Activated naive CD4-positive, alpha-beta T cell treated with anti-CD3 and anti-CD28 coated beads, Interleukin-2, amount 10 ng/mL, durations not matched to agents 7 days and 5 days (primary cell): ENCODE results near the gene CLDN9.

Experiments
- CTCF ChIA-PET: fragments of 350-600 bp; sonication (Branson Sonifier 250); formaldehyde crosslinking; loops from one replicate; lab custom pipeline; 2021; ENCODE audit warnings: antibody characterized with exemption; lab: Charles Lee
- DNase-seq: peaks from one replicate; pipeline ENCODE4 v3.0.0-alpha.2; 2020
- H3K27ac Mint-ChIP-seq: one replicate; pipeline ENCODE4 v1.8.0; 2021; ENCODE audit warnings: mild to moderate bottlenecking, moderate library complexity, mixed read lengths
- H3K27me3 Mint-ChIP-seq: one replicate; pipeline ENCODE4 v1.8.0; 2021; ENCODE audit warnings: mild to moderate bottlenecking, mixed read lengths
- H3K36me3 Mint-ChIP-seq: one replicate; pipeline ENCODE4 v1.8.0; 2021; ENCODE audit warnings: mixed read lengths
- H3K4me1 Mint-ChIP-seq: one replicate; pipeline ENCODE4 v1.8.0; 2021; ENCODE audit warnings: mixed read lengths
- H3K4me3 Mint-ChIP-seq: one replicate; pipeline ENCODE4 v1.8.0; 2021; ENCODE audit warnings: mild to moderate bottlenecking, moderate library complexity, mixed read lengths
- H3K9me3 Mint-ChIP-seq: one replicate; pipeline ENCODE4 v1.8.0; 2021; ENCODE audit warnings: mixed read lengths

Gene CLDN9

DNA sequence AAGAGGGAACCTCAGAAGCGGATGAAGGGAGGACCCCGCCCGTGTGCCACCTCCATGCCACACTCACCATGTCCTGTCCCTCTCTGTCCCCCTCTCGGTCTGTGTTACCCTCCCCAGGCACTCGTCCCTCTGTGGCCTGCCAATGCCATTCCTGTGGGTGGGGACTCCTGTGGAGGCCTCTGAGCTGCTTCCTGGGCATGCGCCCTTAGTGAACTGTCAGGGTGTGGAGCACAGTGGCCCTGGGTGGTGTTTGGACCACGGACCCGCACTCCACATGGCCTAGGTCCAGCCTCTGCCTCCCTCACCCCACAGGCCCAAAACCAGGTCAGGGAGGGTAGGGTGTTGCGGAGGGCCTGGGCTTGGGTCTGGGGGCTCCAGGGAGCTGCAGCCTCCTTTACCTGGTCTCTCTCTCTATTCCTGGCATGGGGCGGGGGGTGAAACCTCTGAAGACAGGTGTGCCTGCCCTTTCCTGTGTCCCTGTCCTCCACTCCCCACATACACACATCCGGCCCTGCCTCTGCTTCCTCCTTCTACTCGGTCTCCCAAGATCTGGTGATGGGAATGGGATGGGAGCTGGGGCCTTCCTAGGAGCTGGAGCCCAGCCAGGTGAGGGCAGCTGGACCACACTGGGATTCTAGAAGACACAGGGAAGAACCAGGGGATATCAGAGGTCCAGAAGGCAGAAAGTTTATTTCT, 21.0 kb upstream of the CLDN9 start:
- CTCF ChIA-PET = interaction anchor here (1.2 kb wide), 1 partner anchor 36 kb away, joined by 3 read pairs; no protein-coding TSS in a partner anchor
- Mint-ChIP-seq H3K27me3 (peaks cover 69% of the 10 kb centered on the region), H3K9me3 (no peaks in the 10 kb centered on the region), H3K27ac (no peak overlapping the region), H3K36me3 (no peaks in the 10 kb centered on the region), H3K4me1 (no peaks in the 10 kb centered on the region), H3K4me3 (no peak overlapping the region)
- no peak for DNase-seq

DNA sequence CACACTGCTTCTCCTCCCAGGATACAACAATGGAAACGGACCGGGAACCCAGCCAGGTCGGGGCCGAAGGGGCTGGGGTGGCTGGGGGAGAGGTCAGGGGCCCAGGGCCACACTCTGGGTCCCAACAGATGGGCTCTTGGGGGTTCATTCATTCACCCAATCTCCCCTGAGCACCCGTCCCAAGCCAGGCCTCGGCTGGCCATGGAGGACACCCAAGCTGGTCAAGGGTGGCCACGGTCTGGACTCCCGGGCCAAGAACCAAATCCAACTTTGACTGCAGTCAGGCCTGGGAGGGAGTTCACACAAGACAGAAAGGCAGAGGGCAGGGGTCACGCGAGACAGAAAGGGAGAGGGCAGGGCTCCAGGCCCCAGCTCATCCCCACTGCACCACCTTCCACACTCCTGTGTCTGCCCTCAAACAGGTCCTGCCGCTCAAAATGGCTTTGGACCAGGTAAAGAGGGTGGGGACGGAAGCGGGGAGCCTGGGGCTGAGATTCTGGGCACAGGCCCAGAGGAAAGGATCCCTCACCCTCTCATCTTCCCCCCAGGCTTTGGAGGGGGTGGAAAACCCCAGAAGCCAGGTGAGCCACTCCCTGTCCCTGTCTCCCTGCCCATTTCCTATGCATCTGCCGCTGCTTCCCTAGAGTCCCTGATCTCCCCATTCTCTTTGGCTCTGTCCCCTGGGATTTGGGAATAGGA, 20.2 kb upstream of the CLDN9 start:
- Mint-ChIP-seq H3K27me3 (peaks cover 73% of the 10 kb centered on the region), H3K4me1 (no peaks in the 10 kb centered on the region), H3K36me3 (no peaks in the 10 kb centered on the region), H3K27ac (no peak overlapping the region), H3K9me3 (no peaks in the 10 kb centered on the region), H3K4me3 (no peak overlapping the region)
- DNase-seq = no peak
- CTCF ChIA-PET = interaction anchor here (1.2 kb wide), 1 partner anchor 35 kb away, joined by 3 read pairs; no protein-coding TSS in a partner anchor

DNA sequence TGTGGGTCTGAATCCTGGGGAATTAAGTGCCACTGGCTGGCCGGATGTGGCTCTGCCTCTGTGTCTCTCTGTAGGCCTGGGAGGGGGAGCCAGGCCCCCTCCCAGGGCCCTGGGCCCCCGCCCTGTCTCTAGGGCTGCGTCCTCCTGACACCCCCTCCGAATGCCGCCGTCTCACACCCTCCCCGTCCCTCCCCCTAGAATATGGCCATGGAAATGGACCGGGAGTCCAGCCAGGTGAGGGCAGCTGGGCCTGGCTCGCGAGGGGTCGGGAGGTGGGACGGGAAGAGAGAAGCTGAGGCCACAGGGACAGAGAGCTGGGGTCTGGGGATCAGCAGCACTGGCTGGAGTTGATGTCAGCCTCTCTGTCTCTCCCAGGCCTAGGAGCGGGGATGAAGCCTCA, 16.4 kb upstream of the CLDN9 start:
- H3K27ac Mint-ChIP-seq = no peak overlapping the region
- peaks cover 72% of the 10 kb centered on the region for H3K27me3 Mint-ChIP-seq
- no peaks in the 10 kb centered on the region for H3K9me3 Mint-ChIP-seq
- CTCF ChIA-PET = interaction anchor here (17.3 kb wide), 1 partner anchor 31 kb away, joined by 300 read pairs; the partner anchor contains the start of genes CLDN6, HCFC1R1, THOC6 and TNFRSF12A
- no peak for DNase-seq
- H3K4me3 Mint-ChIP-seq = no peak overlapping the region
- no peaks in the 10 kb centered on the region for H3K4me1 Mint-ChIP-seq
- no peaks in the 10 kb centered on the region for H3K36me3 Mint-ChIP-seq

DNA sequence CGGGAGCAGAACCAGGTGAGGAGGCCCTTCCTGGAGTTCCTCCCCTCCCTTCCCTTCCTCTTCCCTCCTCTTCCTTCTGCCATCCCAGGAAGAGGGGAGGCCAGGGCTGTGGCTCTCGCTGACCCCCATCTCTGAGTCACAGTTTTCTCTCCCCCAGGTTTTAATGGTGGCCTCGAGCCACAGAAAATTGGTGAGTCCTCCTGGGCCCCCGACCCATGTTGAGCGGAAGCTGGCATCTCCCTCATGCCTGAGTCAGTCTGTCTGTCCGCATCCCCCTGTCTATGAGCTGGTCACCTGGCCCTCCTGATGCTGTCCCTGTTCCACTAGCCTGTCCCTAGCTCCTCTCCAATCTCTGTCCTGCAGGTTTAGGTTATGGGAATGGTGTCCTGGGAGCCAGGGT, 12.8 kb upstream of the CLDN9 start:
- CTCF ChIA-PET = interaction anchor here (17.3 kb wide), 1 partner anchor 27 kb away, joined by 300 read pairs; the partner anchor contains the start of genes CLDN6, HCFC1R1, THOC6 and TNFRSF12A
- Mint-ChIP-seq H3K4me1 (peaks cover 5% of the 10 kb centered on the region), H3K27ac (no peak overlapping the region), H3K36me3 (no peaks in the 10 kb centered on the region), H3K4me3 (no peak overlapping the region), H3K27me3 (peaks cover 66% of the 10 kb centered on the region), H3K9me3 (no peaks in the 10 kb centered on the region)
- no peak for DNase-seq

DNA sequence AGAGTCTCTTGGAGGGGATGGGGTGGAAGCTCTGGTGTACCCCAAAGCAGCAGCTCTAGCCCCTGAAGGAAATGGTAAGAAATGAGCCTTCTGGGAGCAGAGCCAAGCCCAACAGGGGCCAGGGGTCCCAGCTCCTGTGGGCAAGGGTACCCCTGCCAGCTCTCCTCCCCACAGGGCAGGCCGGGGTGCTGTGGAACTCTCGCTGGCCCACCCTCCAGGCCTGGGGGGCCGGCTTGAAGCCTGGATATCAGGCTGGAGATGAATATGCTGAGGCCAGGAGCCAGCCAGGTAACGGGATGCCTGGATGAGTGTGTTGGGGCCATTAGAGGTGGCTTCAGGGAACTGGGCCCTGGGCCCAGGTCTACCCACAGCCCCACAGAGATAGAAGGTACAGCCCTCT, 12.2 kb upstream of the CLDN9 start:
- DNase-seq = no peak
- H3K4me1 Mint-ChIP-seq = peaks cover 6% of the 10 kb centered on the region
- no peaks in the 10 kb centered on the region for H3K9me3 Mint-ChIP-seq
- CTCF ChIA-PET = interaction anchor here (0.6 to 17.3 kb wide), 2 partner anchors 26 to 36 kb away, joined by 3 to 300 read pairs; partner anchors contain the start of genes CLDN6, HCFC1R1, THOC6 and TNFRSF12A
- H3K27ac Mint-ChIP-seq = no peak overlapping the region
- H3K27me3 Mint-ChIP-seq = peaks cover 69% of the 10 kb centered on the region
- no peaks in the 10 kb centered on the region for H3K36me3 Mint-ChIP-seq
- no peak overlapping the region for H3K4me3 Mint-ChIP-seq

DNA sequence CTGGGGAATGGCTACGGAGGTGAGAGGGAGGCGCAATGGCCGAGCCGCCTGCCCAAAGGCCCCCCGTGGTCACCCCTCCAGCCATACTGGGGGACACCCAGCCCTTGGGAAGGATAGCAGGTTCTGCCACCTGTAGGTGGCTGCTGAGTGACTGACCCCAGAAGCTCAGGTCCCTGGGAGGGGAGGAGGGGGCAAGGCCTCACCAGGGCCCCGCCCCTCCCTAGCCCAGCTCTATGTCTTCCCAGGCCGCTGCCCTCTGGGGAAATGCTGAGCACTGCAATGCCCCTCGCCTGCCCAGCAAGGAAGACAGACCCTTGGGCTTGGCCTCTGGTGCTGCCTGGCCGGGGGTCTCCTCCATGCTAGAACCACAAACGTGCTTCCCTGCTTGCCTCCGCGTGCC, 11.4 kb upstream of the CLDN9 start:
- no peaks in the 10 kb centered on the region for H3K9me3 Mint-ChIP-seq
- no peak overlapping the region for H3K4me3 Mint-ChIP-seq

DNA sequence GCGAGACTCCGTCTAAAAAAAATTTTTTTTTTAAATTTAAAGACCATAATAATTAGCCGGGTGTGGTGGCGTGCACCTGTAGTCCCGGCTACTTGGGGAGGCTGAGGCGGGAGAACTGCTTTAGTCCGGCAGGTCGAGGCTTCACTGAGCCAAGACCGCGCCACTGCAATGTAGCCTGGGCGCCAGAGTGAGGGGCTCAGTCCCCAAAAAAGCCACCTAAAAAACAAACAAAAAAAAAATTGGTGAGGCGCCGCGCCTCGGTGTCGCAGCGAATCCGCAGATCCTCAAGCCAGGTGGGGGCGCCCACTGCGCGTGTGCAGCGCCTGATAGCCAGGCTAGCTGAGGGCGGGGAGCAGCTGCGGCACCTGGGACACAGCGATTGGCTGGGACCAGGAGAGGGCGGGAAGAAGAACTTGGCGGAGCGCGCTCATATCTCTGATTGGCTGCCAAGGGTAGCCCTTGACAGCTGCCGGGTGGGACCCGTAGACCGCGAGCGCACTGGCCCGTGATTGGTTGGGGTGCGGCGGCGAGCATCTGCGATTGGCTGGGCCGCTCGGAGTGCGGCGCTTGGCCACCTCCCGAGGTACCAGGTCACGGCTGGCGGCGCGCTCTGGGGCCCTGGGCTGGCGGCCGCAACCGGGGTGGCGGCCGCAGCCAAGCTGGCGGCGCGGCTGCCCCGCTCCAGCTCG, 9.0 kb upstream of the CLDN9 start:
- H3K27ac Mint-ChIP-seq = peak overlapping the region; percentile 72
- peaks cover 71% of the 10 kb centered on the region for H3K27me3 Mint-ChIP-seq
- peaks cover 35% of the 10 kb centered on the region for H3K4me1 Mint-ChIP-seq
- CTCF ChIA-PET = interaction anchor here (0.7 to 17.3 kb wide), 8 partner anchors 11 to 115 kb away, joined by 3 to 300 read pairs (median 4); partner anchors contain the start of genes CLDN6, HCFC1R1, PAQR4 and THOC6
- peak overlapping the region; percentile 73 for H3K4me3 Mint-ChIP-seq
- DNase-seq = peak; percentile 99
- no peaks in the 10 kb centered on the region for H3K36me3 Mint-ChIP-seq
- no peaks in the 10 kb centered on the region for H3K9me3 Mint-ChIP-seq

More for the DNA sequence above, 11.4 kb upstream of the CLDN9 start:
- no peak overlapping the region for H3K27ac Mint-ChIP-seq
- H3K4me1 Mint-ChIP-seq = peaks cover 11% of the 10 kb centered on the region
- CTCF ChIA-PET = interaction anchor here (0.6 to 17.3 kb wide), 3 partner anchors 26 to 45 kb away, joined by 3 to 300 read pairs (median 3); partner anchors contain the start of genes CLDN6, HCFC1R1, THOC6 and TNFRSF12A
- H3K36me3 Mint-ChIP-seq = no peaks in the 10 kb centered on the region
- no peak for DNase-seq
- peaks cover 71% of the 10 kb centered on the region for H3K27me3 Mint-ChIP-seq

DNA sequence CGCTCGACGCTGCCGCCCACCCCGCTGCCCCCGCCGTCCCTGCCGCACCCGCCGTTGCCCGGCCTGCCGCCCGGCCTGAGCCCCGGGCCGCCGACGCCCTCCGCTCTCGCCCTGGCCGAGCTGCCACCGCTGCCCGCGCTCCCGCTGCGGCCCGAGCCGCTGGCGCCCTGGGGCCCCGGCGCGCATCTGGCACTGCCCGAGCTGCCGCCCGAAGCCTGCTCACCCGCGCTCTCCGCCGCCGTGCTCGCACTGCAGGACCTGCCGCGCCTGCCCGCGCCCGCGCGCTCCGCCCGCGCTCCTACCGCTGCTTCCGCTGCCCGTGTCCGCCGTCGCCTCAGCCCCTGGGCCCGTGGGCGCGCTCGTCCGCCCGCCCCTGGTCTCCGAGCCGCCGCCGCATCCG, 8.4 kb upstream of the CLDN9 start:
- peaks cover 37% of the 10 kb centered on the region for H3K4me1 Mint-ChIP-seq
- peak; percentile 46 for DNase-seq
- no peaks in the 10 kb centered on the region for H3K9me3 Mint-ChIP-seq
- H3K27ac Mint-ChIP-seq = no peak overlapping the region
- CTCF ChIA-PET = interaction anchor here (0.7 to 17.3 kb wide), 8 partner anchors 10 to 116 kb away, joined by 3 to 300 read pairs (median 4); partner anchors contain the start of genes CLDN6, HCFC1R1, PAQR4 and THOC6
- no peak overlapping the region for H3K4me3 Mint-ChIP-seq
- H3K36me3 Mint-ChIP-seq = no peaks in the 10 kb centered on the region
- H3K27me3 Mint-ChIP-seq = peaks cover 71% of the 10 kb centered on the region

DNA sequence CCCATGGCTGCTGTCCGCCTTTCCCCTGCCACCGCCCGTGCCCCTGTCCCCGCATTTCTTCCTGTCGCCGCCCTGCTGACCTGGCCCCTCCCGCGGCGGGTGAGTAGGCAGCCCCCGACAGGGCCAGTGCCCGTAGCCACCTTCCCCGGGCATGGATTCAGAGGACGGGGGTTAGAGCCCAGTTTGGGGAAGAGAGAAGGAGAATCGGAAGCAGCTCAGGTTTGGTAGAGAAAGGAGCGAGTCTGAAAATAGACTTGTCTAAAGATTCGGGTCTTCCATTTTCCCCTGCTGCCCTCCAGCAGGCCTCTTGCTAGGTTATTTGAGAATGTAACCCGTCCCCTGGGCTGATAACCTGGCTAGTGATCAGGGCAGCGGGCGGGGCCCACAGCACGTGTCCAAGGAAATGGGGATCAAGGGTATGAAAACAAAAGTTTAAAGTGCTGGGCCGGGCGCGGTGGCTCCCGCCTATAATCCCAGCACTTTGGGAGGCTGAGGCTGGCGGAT, 7.9 kb upstream of the CLDN9 start:
- CTCF ChIA-PET = interaction anchor here (17.3 kb wide), 1 partner anchor 22 kb away, joined by 300 read pairs; the partner anchor contains the start of genes CLDN6, HCFC1R1, THOC6 and TNFRSF12A
- Mint-ChIP-seq H3K9me3 (no peaks in the 10 kb centered on the region), H3K4me1 (peaks cover 40% of the 10 kb centered on the region), H3K36me3 (no peaks in the 10 kb centered on the region), H3K4me3 (peak overlapping the region; percentile 77), H3K27ac (no peak overlapping the region), H3K27me3 (peaks cover 71% of the 10 kb centered on the region)
- peak; percentile 42 for DNase-seq

DNA sequence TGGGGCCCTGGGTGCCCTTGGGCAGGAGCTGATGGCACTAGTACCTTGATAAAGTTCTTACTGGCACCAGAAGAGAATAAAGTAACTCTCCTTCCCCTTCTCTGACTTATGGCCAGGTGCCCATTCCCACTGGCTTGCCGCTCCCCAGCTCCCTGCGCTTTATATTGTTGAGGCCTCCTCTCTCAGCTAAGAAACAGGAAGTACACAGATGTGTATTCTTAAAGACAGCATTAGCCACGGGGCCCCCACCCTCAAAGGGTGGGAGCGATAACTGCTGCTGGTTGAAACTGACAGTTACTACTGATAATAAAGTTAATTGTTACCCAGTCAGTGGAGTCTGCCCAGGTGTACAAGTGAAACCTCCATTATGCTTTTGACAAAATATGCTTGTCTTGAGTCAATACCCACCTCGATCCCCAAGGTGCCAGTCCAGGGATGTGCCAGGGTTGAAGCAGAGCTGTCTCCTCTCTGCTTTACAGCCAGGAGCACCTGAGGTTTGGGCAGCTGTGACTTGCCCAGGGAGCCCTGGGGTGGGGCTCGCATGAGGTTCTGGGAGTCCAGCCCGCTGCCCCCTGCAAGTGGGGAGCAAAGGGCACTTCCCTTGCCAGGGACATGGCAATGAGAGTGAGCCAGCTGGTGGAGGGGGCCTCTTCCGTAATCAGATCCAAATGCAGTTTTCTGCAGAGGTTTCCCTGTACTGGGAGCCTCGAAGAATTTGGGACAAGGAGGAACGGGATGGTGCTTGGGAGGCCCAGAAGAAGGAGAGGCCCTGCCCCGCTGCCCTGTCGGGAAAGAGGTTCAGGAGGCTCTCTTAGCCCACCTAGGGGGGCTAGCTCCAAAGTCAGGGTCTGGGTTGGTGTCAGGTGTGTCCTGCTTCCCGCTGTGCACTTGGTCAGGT, 5.4 kb upstream of the CLDN9 start:
- peaks cover 40% of the 10 kb centered on the region for H3K4me1 Mint-ChIP-seq
- H3K27me3 Mint-ChIP-seq = peaks cover 82% of the 10 kb centered on the region
- no peaks in the 10 kb centered on the region for H3K36me3 Mint-ChIP-seq
- DNase-seq = no peak
- H3K4me3 Mint-ChIP-seq = no peak overlapping the region
- CTCF ChIA-PET = interaction anchor here (1.0 to 17.3 kb wide), 5 partner anchors 19 to 156 kb away, joined by 3 to 300 read pairs (median 3); partner anchors contain the start of genes CLDN6, HCFC1R1, PKMYT1 and THOC6
- H3K27ac Mint-ChIP-seq = peak overlapping the region; percentile 60
- H3K9me3 Mint-ChIP-seq = no peaks in the 10 kb centered on the region

DNA sequence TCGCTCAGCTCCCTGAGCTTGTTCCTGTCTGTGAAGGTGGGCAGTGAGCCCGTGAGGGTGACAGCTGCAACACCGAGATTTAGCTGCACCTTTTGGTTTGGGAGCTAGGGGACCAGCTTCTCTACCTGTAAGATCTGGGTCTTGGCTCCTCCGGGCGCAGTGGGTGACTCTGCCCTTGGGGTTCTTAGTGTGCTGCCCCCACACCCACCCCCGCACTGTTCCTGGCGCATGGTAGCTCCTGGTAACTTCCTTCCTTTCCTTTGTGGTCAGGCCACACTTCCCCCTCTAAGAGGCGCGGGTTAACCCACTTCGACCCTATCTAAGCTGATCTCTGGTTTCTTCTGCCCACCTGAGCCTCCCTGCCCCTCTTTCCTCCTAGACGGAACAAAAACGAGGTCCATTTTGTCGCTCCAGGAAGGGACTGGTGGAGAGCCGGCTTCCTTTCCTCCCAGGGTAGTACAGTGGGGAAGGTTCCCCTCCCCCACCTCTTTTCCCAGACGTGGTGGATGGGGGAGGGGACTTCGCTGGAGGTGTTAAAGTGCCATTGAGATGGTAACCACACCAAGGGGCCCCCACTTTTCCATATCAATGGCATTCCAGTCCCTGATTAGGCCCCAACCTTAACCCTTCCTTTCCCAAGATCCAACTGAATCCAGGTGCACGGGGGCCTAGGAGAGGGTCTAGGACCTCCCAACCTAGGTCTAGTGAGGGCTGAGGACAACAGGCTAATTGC, 4.6 kb upstream of the CLDN9 start:
- peak; percentile 46 for DNase-seq
- no peaks in the 10 kb centered on the region for H3K9me3 Mint-ChIP-seq
- H3K4me3 Mint-ChIP-seq = peak overlapping the region; percentile 49
- peaks cover 86% of the 10 kb centered on the region for H3K27me3 Mint-ChIP-seq
- H3K36me3 Mint-ChIP-seq = no peaks in the 10 kb centered on the region
- H3K4me1 Mint-ChIP-seq = peaks cover 40% of the 10 kb centered on the region
- CTCF ChIA-PET = interaction anchor here (1.4 to 17.3 kb wide), 4 partner anchors 19 to 155 kb away, joined by 3 to 300 read pairs (median 4); partner anchors contain the start of genes CLDN6, HCFC1R1, PKMYT1 and THOC6
- peak overlapping the region; percentile 60 for H3K27ac Mint-ChIP-seq

DNA sequence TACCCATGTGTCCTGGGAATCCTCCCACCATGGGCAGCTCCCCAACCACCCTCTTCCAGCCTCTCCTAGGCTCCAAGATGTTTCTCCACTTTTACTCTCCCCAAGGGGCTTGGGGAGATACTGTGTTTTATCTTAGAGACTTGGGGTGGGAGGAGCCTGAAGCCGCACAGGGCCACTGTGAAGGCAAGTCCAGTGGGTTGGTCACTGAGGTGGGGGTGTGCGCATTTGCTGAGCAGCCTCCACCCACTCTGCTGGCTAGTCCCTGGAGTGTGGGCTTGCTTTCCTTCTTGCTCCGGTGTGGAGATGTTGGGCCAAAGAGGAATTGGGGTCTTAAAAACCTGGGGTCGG, 4.1 kb upstream of the CLDN9 start:
- peaks cover 90% of the 10 kb centered on the region for H3K27me3 Mint-ChIP-seq
- H3K27ac Mint-ChIP-seq = no peak overlapping the region
- DNase-seq = no peak
- no peaks in the 10 kb centered on the region for H3K9me3 Mint-ChIP-seq
- H3K4me1 Mint-ChIP-seq = peaks cover 40% of the 10 kb centered on the region
- no peak overlapping the region for H3K4me3 Mint-ChIP-seq
- CTCF ChIA-PET = interaction anchor here (17.3 kb wide), 1 partner anchor 18 kb away, joined by 300 read pairs; the partner anchor contains the start of genes CLDN6, HCFC1R1, THOC6 and TNFRSF12A
- H3K36me3 Mint-ChIP-seq = no peaks in the 10 kb centered on the region
